ENCODE data around the gene TEN1. TPM values are rescaled to one million over a fixed set of nuclear protein-coding genes. Genes with fewer than 3 reads are reported as not detected.

The TEN1 gene
- total and polyA plus RNA-seq, 9 of the 15 experiments (the other 6 are each of a cell fraction or from before 2014, with no cell fraction given) = 1.3 to 25.7 (median 10.1) TPM

GRCh38 chr17:76014100-76014924, 35.3 kb downstream of the TEN1 start (continued):
- no peak for TF ChIP-seq ZNF398 (CRISPR knock-in tag; IDR thresholded peaks at IDR 0.05)
- TF ChIP-seq NCOA1 (IDR thresholded peaks at IDR 0.05; ENCODE audit: low read depth) = no peak
- no peak for TF ChIP-seq ZNF655 (CRISPR knock-in tag; IDR thresholded peaks at IDR 0.05)

- peak overlapping the region; percentile 24; the same call in 1 of the 2 replicates for H2AFZ ChIP-seq (ENCODE audit: low read depth, low read length)
- no peaks in the 10 kb centered on the region for H3K79me2 ChIP-seq (ENCODE audit: control insufficient read depth, insufficient read depth, low read length)
- no peaks in the 10 kb centered on the region for H3K9me3 ChIP-seq (replicated peaks; ENCODE audit: control insufficient read depth, insufficient read depth, low read depth, low read length)
- intact Hi-C loops (cut with micrococcal nuclease) (loop anchor here (5.0 kb wide), 3 partner anchors 107 to 282 kb away; no protein-coding TSS in a partner anchor), in situ Hi-C loops (cut with MboI) (no loop called here)
- DNase-seq (ENCODE audit: extremely low read depth in 1 of 4, low spot score in 3 of 4) (peak in 3 of 4 experiments; percentile 28 to 44 (median 42)), ATAC-seq (peak; percentile 19), FAIRE-seq (no peak)
- H3K9me1 ChIP-seq (ENCODE audit: control insufficient read depth, insufficient read depth, low read length) = no peaks in the 10 kb centered on the region
- 23% methylated on average over 26 of the region's 26 CpGs for WGBS (ENCODE audit: insufficient coverage, low coverage, missing lambda C conversion rate)
- no peaks in the 10 kb centered on the region for H3K36me3 ChIP-seq (ENCODE audit: control insufficient read depth, insufficient read depth, low read length)
- H4K20me1 ChIP-seq (replicated peaks; ENCODE audit: control insufficient read depth, insufficient read depth, low read length) = 0 out of 2 replicates have a peak, but pooled peaks cover 8% of the 10 kb centered on the region
- H3K4me3 ChIP-seq = no peak overlapping the region
- POLR2A ChIA-PET = interaction anchor here (0.6 to 1.5 kb wide), 4 partner anchors 10 to 339 kb away, joined by 3 to 7 read pairs (median 4); no protein-coding TSS in a partner anchor
- peak overlapping the region in 1 of 2 experiments; percentile 73; a peak in 2 of 4 replicates for H3K9ac ChIP-seq (ENCODE audit: insufficient read depth in 1 of 2, low read depth in 2 of 2, low read length in 2 of 2)
- no peak overlapping the region for H3K27ac ChIP-seq (ENCODE audit: extremely low read depth, low read depth, low read length)
- CTCF ChIA-PET (ENCODE audit: low intra/inter-chr PET ratio) = interaction anchor here (0.8 to 1.9 kb wide), 4 partner anchors 168 to 284 kb away, joined by 3 to 13 read pairs (median 8); no protein-coding TSS in a partner anchor
- H3K4me2 ChIP-seq (ENCODE audit: insufficient read depth, low read length) = peak overlapping the region; percentile 46; the same call in 1 of the 2 replicates
- no TSS peak for BruUV-seq (replicated peaks)
- H3K27me3 ChIP-seq (ENCODE audit: control insufficient read depth in 2 of 2, insufficient read depth in 2 of 2, low read length in 2 of 2) = peaks cover 27 to 69% of the 10 kb centered on the region in 2 experiments; a peak in 4 of 5 replicates
- H3K4me1 ChIP-seq (replicated peaks in 1 of 2; ENCODE audit: control insufficient read depth in 2 of 2, insufficient read depth in 2 of 2, low read length in 2 of 2) = peaks cover 0 to 45% of the 10 kb centered on the region in 2 experiments; a peak in 3 of 5 replicates
- TF ChIP-seq SREBF1 (IDR thresholded peaks at IDR 0.05; ENCODE audit: borderline replicate concordance, low read depth, low read length) (no peak), SRF (CRISPR knock-in tag; IDR thresholded peaks at IDR 0.05) (no peak), ZNF212 (CRISPR knock-in tag; IDR thresholded peaks at IDR 0.05) (no peak)
Observed at GRCh38 chr17:76014925-76015261, 35.9 kb downstream of the TEN1 start.
